Fibroblast of villous mesenchyme (primary cell): ENCODE results near the gene HOXB6. TPM values are rescaled to one million over a fixed set of nuclear protein-coding genes. Genes with fewer than 3 reads are reported as not detected.

ENCODE experiments used
- DNase-seq: peaks from one replicate; pipeline ENCODE4 v3.0.0-alpha.2; 2010; ENCODE audit warnings: low read depth
- H3K4me3 ChIP-seq: 2 replicates; pipeline ENCODE4 v1.5.1; 2011; ENCODE audit warnings: low read depth, mild to moderate bottlenecking, low read length
- CTCF ChIP-seq: IDR thresholded peaks from 2 replicates; pipeline ENCODE4 v1.5.1; 2012; ENCODE audit warnings: low read depth, mild to moderate bottlenecking, low read length; ENCODE audit not compliant: insufficient read depth
- total RNA-seq: library from RNA; depleted of rRNA; stranded (reverse); fragments of >200 nt; gene quantifications from 2 replicates; pipeline ENCODE4 v1.2.3, GENCODE V29; 2012

Gene HOXB6
- total RNA-seq, 1 donor: 1.3 TPM

- DNase-seq: no peak
- TF ChIP-seq CTCF: no peak
- H3K4me3 ChIP-seq: no peak overlapping the region
Observed at GRCh38 chr17:48591255-48592056, 13.3 kb downstream of the HOXB6 start.

- peak overlapping the region; percentile 62 for H3K4me3 ChIP-seq
- no peak for DNase-seq
- no peak for TF ChIP-seq CTCF
Observed at GRCh38 chr17:48590607-48591161, 14.1 kb downstream of the HOXB6 start.

- TF ChIP-seq CTCF: no peak
- peak within 1 kb of the TSS; percentile 62 for H3K4me3 ChIP-seq
- DNase-seq: peak; percentile 82
Observed at GRCh38 chr17:48589831-48590606, 14.8 kb downstream of the HOXB6 start, which contains the start of gene HOXB3. TSS of gene HOXB3 (minus strand) at chr17:48590241. CDS start at chr17:48552474, 37,767 bp downstream.

GRCh38 chr17:48589060-48589830, 15.5 kb downstream of the HOXB6 start:
- TF ChIP-seq CTCF: no peak
- DNase-seq: no peak

GRCh38 chr17:48588528-48588927, 16.3 kb downstream of the HOXB6 start:
- DNase-seq: no peak
- TF ChIP-seq CTCF: no peak
- peak overlapping the region; percentile 62 for H3K4me3 ChIP-seq

More at GRCh38 chr17:48589060-48589830, 15.5 kb downstream of the HOXB6 start:
- peak overlapping the region; percentile 62 for H3K4me3 ChIP-seq

- no peak for DNase-seq
- no peak for TF ChIP-seq CTCF
- peak overlapping the region; percentile 62 for H3K4me3 ChIP-seq
Observed at GRCh38 chr17:48588074-48588415, 16.7 kb downstream of the HOXB6 start.
